Retinal pigment epithelial cell (primary cell): ENCODE results near the gene C12orf57.
A peak's percentile ranks its signal among the peaks of the same experiment; 100 is the strongest.

Experiments used
- DNase-seq: peaks from one replicate; pipeline ENCODE4 v3.0.0-alpha.2; 2010; ENCODE audit warnings: low read depth
- H3K4me3 ChIP-seq: 2 replicates; pipeline ENCODE4 v1.5.1; 2011; ENCODE audit warnings: mild to moderate bottlenecking, low read length, control low read depth, moderate library complexity
- CTCF ChIP-seq: conservative IDR thresholded peaks from 2 replicates; pipeline ENCODE4 v1.5.1; 2011; ENCODE audit warnings: low read depth, low read length, control low read depth, inconsistent platforms

Gene C12orf57

GRCh38 chr12:6927379-6928021, 16.3 kb upstream of the C12orf57 start, which contains the start of gene ATN1:
TSS of gene ATN1 (plus strand) at chr12:6927959. CDS start at chr12:6934002, 6,043 bp downstream.
- peak within 1 kb of the TSS; percentile 90 for H3K4me3 ChIP-seq
- TF ChIP-seq CTCF = no peak
- no peak for DNase-seq

- TF ChIP-seq CTCF = no peak
- no peak for DNase-seq
- H3K4me3 ChIP-seq = peak overlapping the region; percentile 90
Measured at GRCh38 chr12:6928022-6928702, 15.7 kb upstream of the C12orf57 start.

- no peak for TF ChIP-seq CTCF
- peak overlapping the region; percentile 90 for H3K4me3 ChIP-seq
- DNase-seq = no peak
Measured at GRCh38 chr12:6928703-6929407, 15.0 kb upstream of the C12orf57 start.

- H3K4me3 ChIP-seq = peak overlapping the region; percentile 90
- no peak for TF ChIP-seq CTCF
- no peak for DNase-seq
Measured at GRCh38 chr12:6929466-6930452, 14.1 kb upstream of the C12orf57 start.

GRCh38 chr12:6932766-6933165, 11.1 kb upstream of the C12orf57 start:
- no peak overlapping the region for H3K4me3 ChIP-seq

More at GRCh38 chr12:6932766-6933165, 11.1 kb upstream of the C12orf57 start:
- no peak for TF ChIP-seq CTCF
- no peak for DNase-seq
